Measurements from ENCODE around the gene BTBD10.

DNA sequence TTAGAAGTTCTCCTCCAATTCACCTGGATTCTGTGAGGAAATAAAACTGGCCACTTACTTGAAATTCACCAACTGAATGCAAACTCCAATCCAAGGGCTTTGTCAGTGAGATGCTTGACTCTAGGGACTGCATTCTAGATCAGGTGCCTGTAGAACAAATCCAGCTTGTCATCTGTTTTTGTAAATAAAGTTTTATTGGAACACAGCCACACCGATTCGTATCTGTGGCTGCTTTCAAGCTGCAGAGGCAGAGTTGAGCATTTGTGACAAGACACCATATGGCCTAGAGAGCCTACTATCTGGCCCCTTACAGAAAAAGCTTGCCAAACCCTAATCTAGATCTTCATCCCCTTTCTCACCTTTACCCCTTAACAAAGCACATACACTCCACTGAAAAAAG lies 82.3 kb downstream of the BTBD10 start:
- TF ChIP-seq CTCF (conservative IDR thresholded peaks at IDR 0.05; ENCODE audit: low read depth, low read length) (no peak), EZH2 (IDR thresholded peaks at IDR 0.05; ENCODE audit: low read length, unreplicated experiment) (no peak)

Measured in PC-3 (cell line).